IMR-90 (cell line): ENCODE data around the gene CTPS2. TPM values are rescaled to one million over a fixed set of nuclear protein-coding genes. Genes with fewer than 3 reads are reported as not detected.

Experiments
- ATAC-seq: fragments of 200-7000 bp; cut with Tn5 transposase; 2 replicates; pipeline ENCODE4 v1.9.1; 2020; ENCODE audit warnings: low read depth, mild to moderate bottlenecking, moderate library complexity
- BruUV-seq: library from RNA; stranded (reverse); fragments of 400-500 nt; replicated peaks from 2 replicates; lab custom pipeline; 2021; lab: Mats Ljungman, UMichigan
- CTCF ChIA-PET: fragments of 300-600 bp; formaldehyde crosslinking; extraction: SDS; loops from one replicate; lab custom pipeline; 2021; ENCODE audit warnings: antibody characterized with exemption; lab: Yijun Ruan, JAX
- POLR2A ChIA-PET: fragments of 300-600 bp; sonication (Branson Sonifier 250); formaldehyde crosslinking; loops from one replicate; lab custom pipeline; 2022; ENCODE audit warnings: antibody characterized with exemption; ENCODE audit not compliant: unreplicated experiment; lab: Charles Lee
- DNase-seq: peaks from one replicate; pipeline ENCODE4 v3.0.0; 2013
- H2AFZ ChIP-seq: replicated peaks from 2 replicates; pipeline ENCODE3; 2013; ENCODE audit warnings: low read length, mild to moderate bottlenecking; ENCODE audit not compliant: poor library complexity
- H2AK5ac ChIP-seq: 2 replicates; pipeline ENCODE4 v1.6.1; 2013; ENCODE audit warnings: low read depth, low read length, inconsistent platforms
- H2AK9ac ChIP-seq: replicated peaks from 2 replicates; pipeline ENCODE3; 2013; ENCODE audit warnings: mild to moderate bottlenecking, low read depth, low read length, moderate library complexity; ENCODE audit not compliant: poor library complexity
- H2BK120ac ChIP-seq: 2 replicates; pipeline ENCODE4 v1.6.1; 2013; ENCODE audit warnings: low read depth, low read length, inconsistent platforms
- H2BK15ac ChIP-seq: 3 replicates; pipeline ENCODE4 v1.6.1; 2013; ENCODE audit warnings: low read depth, low read length, inconsistent platforms
- H2BK20ac ChIP-seq: 2 replicates; pipeline ENCODE4 v1.6.1; 2013; ENCODE audit warnings: low read depth, mild to moderate bottlenecking, inconsistent platforms, low read length, moderate library complexity
- H2BK5ac ChIP-seq: 2 replicates; pipeline ENCODE4 v1.6.1; 2013; ENCODE audit warnings: mild to moderate bottlenecking, low read depth, low read length, inconsistent platforms; ENCODE audit not compliant: poor library complexity, severe bottlenecking
- H3K14ac ChIP-seq: replicated peaks from 2 replicates; pipeline ENCODE4 v1.6.1; 2013; ENCODE audit warnings: low read depth, low read length, inconsistent platforms
- H3K18ac ChIP-seq: 2 replicates; pipeline ENCODE4 v1.6.1; 2013; ENCODE audit warnings: low read depth, low read length, control low read depth
- H3K23ac ChIP-seq: 2 replicates; pipeline ENCODE4 v1.6.1; 2013; ENCODE audit warnings: low read depth, low read length, inconsistent platforms
- H3K27ac ChIP-seq: 2 replicates; pipeline ENCODE4 v1.5.1; 2013; ENCODE audit warnings: mild to moderate bottlenecking, control low read depth, low read length; ENCODE audit not compliant: insufficient read depth
- H3K27me3 ChIP-seq: 2 replicates; pipeline ENCODE4 v1.6.1; 2013; ENCODE audit warnings: low read length; ENCODE audit not compliant: control insufficient read depth, insufficient read depth
- H3K36me3 ChIP-seq: 2 replicates; pipeline ENCODE4 v1.6.1; 2013; ENCODE audit warnings: low read length, mixed read lengths; ENCODE audit not compliant: control insufficient read depth, insufficient read depth
- H3K4ac ChIP-seq: 2 replicates; pipeline ENCODE4 v1.6.1; 2013; ENCODE audit warnings: low read depth, low read length, inconsistent platforms
- H3K4me1 ChIP-seq: 2 replicates; pipeline ENCODE4 v1.6.1; 2013; ENCODE audit warnings: low read length, mixed read lengths; ENCODE audit not compliant: control insufficient read depth, insufficient read depth
- H3K4me2 ChIP-seq: 2 replicates; pipeline ENCODE4 v1.6.1; 2013; ENCODE audit warnings: low read depth, mild to moderate bottlenecking, control low read depth, low read length, moderate library complexity
- H3K4me3 ChIP-seq: 2 replicates; pipeline ENCODE4 v1.5.1; 2013; ENCODE audit warnings: low read depth, mild to moderate bottlenecking, control low read depth, low read length, moderate library complexity; ENCODE audit not compliant: insufficient read depth
- H3K56ac ChIP-seq: 2 replicates; pipeline ENCODE4 v1.6.1; 2013; ENCODE audit warnings: low read length, inconsistent platforms; ENCODE audit not compliant: insufficient read depth; ENCODE audit errors: extremely low read depth
- H3K79me1 ChIP-seq, 2 experiments: 2 replicates each; pipeline ENCODE4 v1.6.1; 2013; ENCODE audit warnings: low read length in 2 of 2, inconsistent platforms in 1 of 2, low read depth in 1 of 2
- H3K9ac ChIP-seq: 2 replicates; pipeline ENCODE4 v1.6.1; 2013; ENCODE audit warnings: low read depth, low read length, control low read depth
- H3K9me1 ChIP-seq: 2 replicates; pipeline ENCODE4 v1.6.1; 2013; ENCODE audit warnings: low read length, inconsistent platforms; ENCODE audit not compliant: insufficient read depth
- H3K9me3 ChIP-seq: 2 replicates; pipeline ENCODE4 v1.6.1; 2013; ENCODE audit warnings: low read length; ENCODE audit not compliant: control insufficient read depth, insufficient read depth
- H4K20me1 ChIP-seq: 2 replicates; pipeline ENCODE4 v1.6.1; 2013; ENCODE audit warnings: low read length, inconsistent platforms; ENCODE audit not compliant: insufficient read depth
- H4K5ac ChIP-seq: 2 replicates; pipeline ENCODE4 v1.6.1; 2013; ENCODE audit warnings: mild to moderate bottlenecking, low read depth, low read length, control low read depth
- H4K8ac ChIP-seq, 2 experiments: 2 replicates each; pipeline ENCODE4 v1.6.1; 2013; ENCODE audit warnings: low read depth in 2 of 2, low read length in 2 of 2, control low read depth in 1 of 2, inconsistent platforms in 1 of 2
- H4K91ac ChIP-seq: 2 replicates; pipeline ENCODE4 v1.6.1; 2013; ENCODE audit warnings: low read depth, low read length, inconsistent platforms; ENCODE audit not compliant: insufficient read depth
- MAFK ChIP-seq: IDR thresholded peaks from 2 replicates; pipeline ENCODE4 v1.6.1; 2012; ENCODE audit warnings: low read depth, low read length, improper control_type of control experiment
- SMC3 ChIP-seq: fragments of 150-350 bp; IDR thresholded peaks from 2 replicates; pipeline ENCODE4 v1.6.1; 2016; ENCODE audit warnings: low read depth, mild to moderate bottlenecking, antibody characterized with exemption, low read length, moderate library complexity
- WGBS, 2 experiments: methylation state at CpG; one replicate each; pipeline versions ENCODE4 v1.1.5 to v1.1.7; 2013; ENCODE audit warnings: missing lambda C conversion rate in 2 of 2; ENCODE audit not compliant: insufficient read length in 1 of 2; ENCODE audit errors: extremely low coverage in 2 of 2; 5-methylcytosine and 5-hydroxymethylcytosine counted together
- dilution Hi-C: fragments of 300-500 bp; cut with HindIII; formaldehyde crosslinking; loops from one replicate; pipeline ENCODE4 v1.14.3; 2018; ENCODE audit warnings: low sequenced_read_pairs; ENCODE audit not compliant: unreplicated experiment
- in situ Hi-C: fragments of 300-500 bp; cut with MboI; formaldehyde crosslinking; loops from 3 replicates; pipeline ENCODE4 v1.14.3; 2019; ENCODE audit warnings: low sequenced_read_pairs, inconsistent platforms, mixed read lengths
- intact Hi-C: fragments of 100-400 bp; cut with micrococcal nuclease; formaldehyde crosslinking; loops from 2 replicates; pipeline ENCODE4 v1.10.0; 2022
- polyA plus RNA-seq, 3 experiments: library from polyadenylated mRNA; depleted of rRNA; stranded (reverse); fragments of >200 nt; gene quantifications; 2 replicates each; pipeline ENCODE4 v1.2.3, GENCODE V29; 2012; ENCODE audit warnings: low replicate concordance in 1 of 3
- total RNA-seq: library from RNA; depleted of rRNA; stranded (reverse); fragments of >200 nt; gene quantifications from 2 replicates; pipeline ENCODE4 v1.2.3, GENCODE V29; 2012

The CTPS2 gene
- total and polyA plus RNA-seq, 2 of the 4 experiments (the other 2 are of a cell fraction) = 6.0 to 13.1 TPM

- Histone ChIP-seq H3K23ac (no peak overlapping the region), H3K56ac (no peak overlapping the region), H3K79me1 (no peaks in the 10 kb centered on the region), H2AFZ (no peak overlapping the region), H4K8ac (no peak overlapping the region), H3K4ac (no peak overlapping the region), H2BK15ac (no peak overlapping the region), H3K27me3 (no peaks in the 10 kb centered on the region), H4K20me1 (no peaks in the 10 kb centered on the region), H3K27ac (no peak overlapping the region), H3K9me3 (no peaks in the 10 kb centered on the region; the same call in 1 of the 2 replicates), H3K4me1 (no peaks in the 10 kb centered on the region), H3K14ac (no peak overlapping the region), H2AK9ac (no peak overlapping the region), H2BK5ac (peak overlapping the region; percentile 1), H3K4me2 (no peak overlapping the region), H2AK5ac (no peak overlapping the region), H4K91ac (no peak overlapping the region; the same call in 1 of the 2 replicates), H3K9ac (no peak overlapping the region), H3K9me1 (no peaks in the 10 kb centered on the region), H2BK20ac (no peak overlapping the region), H2BK120ac (0 out of 2 replicates have a peak overlapping the region, but pooled peaks have one; percentile 18), H3K18ac (no peak overlapping the region), H3K36me3 (no peaks in the 10 kb centered on the region), H4K5ac (no peak overlapping the region), H3K4me3 (no peak overlapping the region)
- ChIA-PET POLR2A (no interaction called here), CTCF (interaction anchor here (0.6 kb wide), 1 partner anchor 12 kb away, joined by 3 read pairs; no protein-coding TSS in a partner anchor)
- peak; percentile 54; the same call in 1 of the 2 replicates for ATAC-seq
- intact Hi-C loops (loop anchor here (5.0 kb wide), 1 partner anchor 474 kb away; no protein-coding TSS in a partner anchor), in situ Hi-C loops (no loop called here), dilution Hi-C loops (no loop called here)
- BruUV-seq = no TSS peak
- WGBS, 2 experiments = no CpG with 5 or more reads among the region's 2 CpGs
- DNase-seq = peak; percentile 73
- TF ChIP-seq SMC3 = 0 out of 2 replicates have a peak, but pooled peaks have one; percentile 11
- TF ChIP-seq MAFK = no peak
These were observed 134.3 kb downstream of the CTPS2 start for GRCh38 chrX:16578218-16578617.
